KG1 (cell line): Measurements from ENCODE around the gene YIPF3.
"Not testable (repeated sequence)": the region's sequence is repeated elsewhere in the genome, so short reads cannot be mapped to it uniquely, and the experiment has no call there.

Experiments
- DNase-seq: peaks from one replicate; lab custom pipeline; 2025; lab: John Stamatoyannopoulos, UW

YIPF3 gene

GRCh38 chr6:43516697-43517504 lies at the start of gene YIPF3, which contains the start of gene POLR1C:
Gene YIPF3, minus strand, starts transcription at chr6:43516926. Its CDS starts 119 bp downstream, at chr6:43516807.
Gene POLR1C, plus strand, starts transcription at chr6:43517089. Its CDS starts 21 bp downstream, at chr6:43517110.
- peak; percentile 94 for DNase-seq

DNA sequence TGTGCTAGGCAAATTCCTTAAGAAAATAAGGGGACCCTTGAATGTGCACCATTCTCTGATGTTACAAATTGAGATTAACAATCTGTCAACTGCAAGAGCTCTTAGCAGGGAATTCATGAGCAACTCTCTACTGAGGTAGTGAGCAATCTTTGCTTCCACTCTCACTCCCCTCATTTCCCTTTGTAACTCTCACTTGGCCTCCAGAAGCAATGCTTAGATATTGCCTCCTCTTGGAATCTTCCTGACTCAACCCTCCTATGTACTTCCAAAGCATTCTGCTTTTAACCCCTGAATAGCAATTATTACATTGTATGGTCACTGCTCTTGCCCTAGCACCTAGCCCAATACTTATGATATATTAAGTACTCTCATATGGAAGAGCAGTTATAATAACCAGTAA lies 42.6 kb upstream of the YIPF3 start:
- no peak for DNase-seq

DNA sequence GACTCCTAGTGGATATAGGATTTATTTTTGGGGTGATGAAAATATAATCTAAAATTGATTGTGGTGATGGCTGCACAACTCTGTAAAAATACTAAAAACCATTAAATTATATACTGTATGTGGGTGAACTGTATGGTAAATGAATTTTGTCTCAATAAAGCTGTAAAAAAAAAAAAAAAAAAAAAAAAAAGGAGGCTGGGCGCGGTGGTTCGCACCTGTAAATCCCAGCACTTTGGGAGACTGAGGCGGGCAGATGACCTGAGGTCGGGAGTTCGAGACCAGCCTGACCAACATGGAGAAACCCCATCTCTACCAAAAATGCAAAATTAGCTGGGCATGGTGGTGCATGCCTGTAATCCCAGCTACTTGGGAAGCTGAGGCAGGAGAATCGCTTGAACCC lies 40.9 kb upstream of the YIPF3 start:
- DNase-seq, result not testable (repeated sequence)

DNA sequence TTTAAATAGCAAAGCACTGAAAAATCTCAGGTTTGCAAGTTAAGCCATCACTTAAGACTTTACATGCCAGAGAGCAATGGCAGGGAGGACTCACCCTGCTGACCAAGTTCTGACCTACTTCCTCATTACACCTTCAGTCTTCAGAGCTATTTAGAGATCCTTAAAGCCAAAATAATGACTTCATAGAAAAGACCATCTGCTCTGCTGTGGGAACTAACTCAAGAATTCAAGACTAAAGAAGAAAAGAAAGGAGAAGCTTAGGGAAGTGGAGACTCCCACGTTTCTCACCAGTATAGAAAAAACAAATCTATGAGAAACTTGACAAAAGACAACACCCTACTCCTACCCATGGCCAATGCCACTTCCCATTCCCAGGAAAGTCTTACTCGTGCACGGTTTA lies 30.5 kb upstream of the YIPF3 start:
- DNase-seq, result no peak

DNA sequence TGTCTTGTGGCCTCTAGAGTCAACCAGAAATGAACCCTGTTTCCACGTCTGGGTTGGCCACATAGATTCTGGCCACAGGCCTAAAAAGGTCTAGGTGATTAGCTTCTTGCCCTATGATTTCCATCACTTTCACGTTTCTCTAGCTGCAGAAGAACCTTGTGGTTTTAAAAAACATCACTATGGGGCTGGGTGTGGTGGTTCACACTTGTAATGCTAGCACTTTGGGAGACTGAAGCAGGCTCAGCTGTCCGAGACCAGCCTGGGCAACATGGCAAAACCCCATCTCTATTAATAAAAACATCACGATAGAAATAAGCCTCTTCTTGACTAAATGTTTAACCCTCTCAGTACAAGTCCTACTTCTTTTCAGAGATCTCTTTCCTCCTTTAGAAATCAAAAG lies 27.7 kb upstream of the YIPF3 start:
- no peak for DNase-seq

GRCh38 chr6:43541774-43542471 lies 25.2 kb upstream of the YIPF3 start:
- no peak for DNase-seq

GRCh38 chr6:43540507-43540906 lies 23.8 kb upstream of the YIPF3 start:
- DNase-seq, result no peak

DNA sequence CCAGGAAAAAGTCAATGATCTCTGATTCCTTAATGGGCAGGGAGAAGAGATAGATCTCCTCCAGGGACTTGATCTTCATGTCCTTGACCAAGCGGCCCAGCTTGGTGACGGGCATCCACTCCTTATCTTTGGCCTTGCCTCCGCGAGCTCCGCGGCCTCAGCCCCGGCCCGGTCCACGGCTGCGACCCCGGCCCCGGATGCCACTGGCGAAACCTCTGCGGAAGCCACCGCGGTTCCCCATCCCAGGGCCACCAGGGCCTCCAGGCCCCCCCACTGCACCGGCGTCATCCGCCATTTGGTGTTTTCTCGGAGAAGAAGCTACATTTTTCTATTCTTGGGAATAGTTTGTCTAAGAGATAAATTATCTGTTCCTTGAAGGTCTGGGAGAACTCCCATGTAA lies 22.7 kb upstream of the YIPF3 start:
- not testable (repeated sequence) for DNase-seq

DNA sequence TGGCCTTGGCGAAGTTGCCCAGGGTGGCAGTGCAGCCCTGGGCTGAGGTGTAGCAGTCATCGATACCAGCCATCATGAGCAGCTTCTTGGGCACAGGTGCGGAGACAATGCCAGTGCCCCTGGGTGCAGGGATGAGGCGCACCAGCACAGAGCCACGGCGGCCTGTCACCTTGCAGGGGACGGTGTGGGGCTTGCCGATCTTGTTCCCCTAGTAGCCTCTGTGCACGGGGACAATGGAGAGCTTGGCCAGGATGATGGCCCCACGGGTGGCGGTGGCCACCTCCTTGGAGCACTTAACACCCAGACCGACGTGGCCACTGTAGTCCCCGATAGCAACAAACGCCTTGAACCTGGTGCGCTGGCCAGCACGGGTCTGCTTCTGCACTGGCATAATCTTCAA lies 22.3 kb upstream of the YIPF3 start:
- not testable (repeated sequence) for DNase-seq

DNA sequence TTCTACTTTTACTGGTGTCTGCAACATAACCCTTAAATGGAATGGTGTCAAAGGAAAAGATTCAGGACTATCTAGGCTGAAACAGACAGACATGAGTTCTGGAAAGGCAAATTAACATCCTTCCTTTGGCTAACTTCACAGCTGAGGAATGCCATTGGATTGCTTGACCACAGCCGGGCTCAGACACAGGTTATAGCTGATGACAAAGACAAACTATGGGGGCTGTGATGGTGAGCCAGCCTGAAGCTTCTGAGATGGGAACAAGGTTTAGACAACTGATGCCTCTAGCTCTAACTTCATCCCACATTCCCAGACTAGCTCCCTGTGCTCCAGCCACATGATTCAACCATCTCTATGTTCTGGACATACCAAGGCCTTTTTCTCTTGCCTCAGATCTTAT lies 15.5 kb upstream of the YIPF3 start:
- no peak for DNase-seq

- no peak for DNase-seq
Measured at GRCh38 chr6:43524483-43524961, 7.8 kb upstream of the YIPF3 start.

DNA sequence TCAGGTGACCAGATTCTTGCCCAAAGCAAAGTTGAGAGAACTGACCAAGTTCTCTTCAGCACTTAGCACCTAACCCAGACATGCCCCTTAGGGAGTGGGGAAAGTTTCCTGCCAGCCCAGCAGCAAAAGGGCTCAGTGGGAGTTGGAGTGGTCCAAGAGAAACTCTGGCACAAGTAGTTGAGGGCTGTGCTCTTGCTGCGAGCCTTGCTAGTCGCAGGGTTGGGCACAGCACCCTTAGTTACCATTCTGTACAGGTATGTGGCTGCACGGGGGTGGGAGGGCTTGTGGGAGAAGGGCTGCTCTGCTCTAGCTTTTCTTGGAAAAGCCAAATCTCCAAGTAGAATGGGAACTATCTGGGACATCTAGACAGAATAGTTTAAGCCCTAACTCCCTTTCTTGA lies 6.6 kb upstream of the YIPF3 start:
- no peak for DNase-seq

- DNase-seq, result no peak
Measured at GRCh38 chr6:43522547-43523261, 6.0 kb upstream of the YIPF3 start.

DNA sequence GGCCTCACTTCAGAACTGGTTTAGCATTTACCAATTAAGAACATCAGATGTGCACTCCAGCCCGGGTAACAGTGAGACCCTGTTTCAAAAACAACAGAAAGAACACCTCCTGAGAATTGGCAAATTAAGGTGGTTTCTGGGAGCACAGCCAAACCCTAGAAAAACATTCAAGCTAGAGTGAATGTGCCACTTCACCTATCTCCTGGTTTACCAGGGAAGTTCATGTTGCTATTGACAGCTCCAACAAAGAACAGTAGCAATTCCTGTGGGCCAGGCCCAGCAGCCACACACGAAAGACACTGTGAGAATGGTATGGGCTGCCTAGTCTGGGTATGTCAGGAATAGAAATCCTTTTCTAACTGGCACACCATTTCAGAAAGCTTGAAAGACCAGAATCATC lies 5.1 kb upstream of the YIPF3 start:
- no peak for DNase-seq

- no peak for DNase-seq
Measured at GRCh38 chr6:43520097-43520496, 3.4 kb upstream of the YIPF3 start.

DNA sequence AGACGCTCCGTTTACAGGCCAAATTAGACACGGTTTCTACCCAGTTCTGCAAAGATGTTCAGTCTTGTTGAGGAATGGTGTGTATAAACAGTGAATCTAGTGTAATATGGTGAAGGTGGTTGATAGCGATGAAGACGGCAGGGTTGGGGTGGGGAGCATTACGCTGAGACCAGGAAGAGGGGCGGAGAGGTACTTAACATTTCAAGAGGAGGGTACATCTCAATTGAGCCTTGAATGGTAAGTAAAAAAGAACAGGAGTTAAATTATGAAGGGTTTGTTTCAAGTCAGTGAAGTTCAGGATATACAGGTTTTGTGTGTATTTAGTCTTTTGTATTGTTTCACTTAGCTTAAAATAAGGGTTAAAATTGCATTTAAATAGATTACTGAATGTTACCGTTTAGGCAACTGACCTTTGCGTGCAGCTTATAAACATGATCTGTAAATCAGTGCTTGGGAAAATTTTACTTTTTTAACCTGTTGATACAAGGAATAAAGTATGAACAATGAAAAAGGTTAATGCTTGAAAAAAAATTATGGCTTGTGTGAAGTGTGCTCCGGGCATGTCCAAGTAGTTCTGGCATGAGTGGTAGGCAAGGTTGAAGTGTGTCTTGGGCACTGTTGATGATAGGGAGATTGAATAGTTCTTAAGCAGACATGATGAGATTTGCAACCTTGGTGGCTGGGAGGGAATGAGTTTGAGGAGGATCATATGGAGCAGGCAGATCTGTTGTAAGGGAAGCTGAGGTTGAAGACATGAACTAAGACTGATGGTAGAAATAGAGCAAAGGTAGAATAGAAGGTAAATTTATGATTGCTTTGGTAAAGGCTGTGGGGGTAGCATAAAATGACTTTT lies 1.0 kb upstream of the YIPF3 start:
- DNase-seq, result no peak

DNA sequence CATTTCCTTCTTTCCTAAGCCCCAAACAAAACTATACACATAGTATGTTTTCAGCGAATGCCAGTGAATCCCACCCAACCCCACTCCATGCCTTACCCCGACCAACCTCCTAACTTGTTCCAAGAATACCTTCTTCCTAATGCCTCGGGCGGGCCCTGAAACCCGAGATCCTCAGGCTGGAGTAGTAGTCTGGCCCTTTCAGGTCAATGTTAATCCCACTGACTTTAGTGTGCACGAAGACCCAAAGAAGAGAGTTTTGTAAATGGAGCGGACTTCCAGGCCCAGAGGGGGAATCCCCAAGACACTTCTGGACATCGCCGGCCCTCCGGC lies 394 bp downstream of the YIPF3 start:
- DNase-seq, result no peak

GRCh38 chr6:43515808-43516207 lies 918 bp downstream of the YIPF3 start:
- DNase-seq, result no peak

- DNase-seq, result no peak
Measured at GRCh38 chr6:43511824-43512415, 4.8 kb downstream of the YIPF3 start.

DNA sequence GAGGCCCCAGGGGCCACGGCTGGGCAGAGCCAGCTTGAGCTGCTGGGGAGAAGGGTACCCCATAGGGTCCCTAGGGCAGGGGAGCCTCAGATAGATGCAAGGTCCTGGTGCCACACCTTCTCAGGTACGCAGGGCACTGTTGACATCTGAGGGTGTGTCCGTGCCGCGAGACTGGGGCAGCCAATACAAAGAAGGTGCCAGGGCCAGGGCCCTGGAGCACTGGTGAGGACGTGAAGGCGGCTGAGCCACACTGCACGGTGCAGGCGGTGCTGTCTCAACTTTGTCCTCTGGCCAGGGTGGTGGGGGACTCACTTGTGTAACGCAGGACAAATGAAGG lies 5.9 kb downstream of the YIPF3 start:
- no peak for DNase-seq

- DNase-seq, result peak; percentile 19
Measured at GRCh38 chr6:43509984-43510826, 6.5 kb downstream of the YIPF3 start, which contains the start of gene LRRC73. Gene LRRC73, minus strand, starts transcription at chr6:43510346. Its CDS starts 561 bp downstream, at chr6:43509785.
